DOHH2 (cell line): ENCODE data around the gene CLDN24.

Experiments
- EZH2phosphoT487 ChIP-seq: fragments of 200-600 bp; sonication (generic); IDR thresholded peaks from 2 replicates; pipeline ENCODE4 v1.6.1; 2017; ENCODE audit warnings: borderline replicate concordance, mild to moderate bottlenecking, antibody characterized with exemption, low read length, moderate library complexity, mixed read lengths
- TF ChIP-seq, protein P1 (sequence below): fragments of 200-600 bp; sonication (generic); IDR thresholded peaks from one replicate; pipeline ENCODE4 v1.5.1; 2014; ENCODE audit warnings: antibody characterized with exemption, mild to moderate bottlenecking, low read depth, low read length; ENCODE audit not compliant: poor library complexity, severe bottlenecking

GRCh38 chr4:183364025-183364424, 41.8 kb upstream of the CLDN24 start:
- TF ChIP-seq, protein P1, sequence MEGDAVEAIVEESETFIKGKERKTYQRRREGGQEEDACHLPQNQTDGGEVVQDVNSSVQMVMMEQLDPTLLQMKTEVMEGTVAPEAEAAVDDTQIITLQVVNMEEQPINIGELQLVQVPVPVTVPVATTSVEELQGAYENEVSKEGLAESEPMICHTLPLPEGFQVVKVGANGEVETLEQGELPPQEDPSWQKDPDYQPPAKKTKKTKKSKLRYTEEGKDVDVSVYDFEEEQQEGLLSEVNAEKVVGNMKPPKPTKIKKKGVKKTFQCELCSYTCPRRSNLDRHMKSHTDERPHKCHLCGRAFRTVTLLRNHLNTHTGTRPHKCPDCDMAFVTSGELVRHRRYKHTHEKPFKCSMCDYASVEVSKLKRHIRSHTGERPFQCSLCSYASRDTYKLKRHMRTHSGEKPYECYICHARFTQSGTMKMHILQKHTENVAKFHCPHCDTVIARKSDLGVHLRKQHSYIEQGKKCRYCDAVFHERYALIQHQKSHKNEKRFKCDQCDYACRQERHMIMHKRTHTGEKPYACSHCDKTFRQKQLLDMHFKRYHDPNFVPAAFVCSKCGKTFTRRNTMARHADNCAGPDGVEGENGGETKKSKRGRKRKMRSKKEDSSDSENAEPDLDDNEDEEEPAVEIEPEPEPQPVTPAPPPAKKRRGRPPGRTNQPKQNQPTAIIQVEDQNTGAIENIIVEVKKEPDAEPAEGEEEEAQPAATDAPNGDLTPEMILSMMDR: no peak
- TF ChIP-seq EZH2phosphoT487: no peak
